Ovary (tissue), 9 donors: Measurements from ENCODE around the gene CNNM1. TPM values are rescaled to one million over a fixed set of nuclear protein-coding genes. Genes with fewer than 3 reads are reported as not detected.

Experiments used
- DNase-seq, 5 donors: peaks; one replicate each; pipeline ENCODE4 v3.0.0-alpha.2; 2019 to 2020
- H3K27ac ChIP-seq, 2 donors: fragments of 200-600 bp; one replicate each; pipeline versions ENCODE4 v1.5.1 to v1.8.0; 2019 to 2022
- H3K27me3 ChIP-seq: fragments of 200-600 bp; one replicate; pipeline ENCODE4 v1.8.0; 2022
- H3K36me3 ChIP-seq: fragments of 200-600 bp; sonication (generic); one replicate; pipeline ENCODE4 v1.5.1; 2019
- H3K4me1 ChIP-seq: one replicate; pipeline ENCODE4 v1.8.1; 2013; ENCODE audit warnings: mild to moderate bottlenecking, moderate library complexity; ENCODE audit not compliant: insufficient read depth
- H3K4me3 ChIP-seq: fragments of 200-600 bp; sonication (generic); one replicate; pipeline ENCODE4 v1.5.1; 2017
- H3K9me3 ChIP-seq, 2 donors: fragments of 200-600 bp in 1 of 2; sonication (generic) in 1 of 2; one replicate each; pipeline versions ENCODE4 v1.5.1 to v1.8.1; 2013 to 2019; ENCODE audit warnings: mild to moderate bottlenecking in 1 of 2, moderate library complexity in 1 of 2
- CTCF ChIP-seq, 3 donors: fragments of 450-650 bp in 2 of 3; fragments of 200-600 bp in 1 of 3; IDR thresholded peaks; one replicate each; pipeline versions ENCODE4 v1.5.1 to v1.8.0; 2016 to 2022; ENCODE audit warnings: antibody characterized with exemption in 3 of 3, mild to moderate bottlenecking in 1 of 3
- EP300 ChIP-seq: sonication (generic); formaldehyde crosslinking; IDR thresholded peaks from one replicate; pipeline ENCODE4 v1.6.1; 2017; ENCODE audit warnings: antibody characterized with exemption
- POLR2A ChIP-seq: fragments of 450-650 bp; IDR thresholded peaks from one replicate; pipeline ENCODE4 v1.6.1; 2017; ENCODE audit warnings: antibody characterized with exemption, mild to moderate bottlenecking, moderate library complexity
- WGBS, 3 donors: extraction: QIAGEN DNeasy Blood & Tissue Kit in 1 of 3; methylation state at CpG; one replicate each; pipeline versions ENCODE4 v1.1.5 to v1.1.7; 2013 to 2017; 5-methylcytosine and 5-hydroxymethylcytosine counted together
- intact Hi-C, 4 donors: fragments of 100-400 bp; cut with DNase I; formaldehyde crosslinking; loops; one replicate each; pipeline versions ENCODE4 v1.11.0 to v1.15.1; 2022 to 2023
- polyA plus RNA-seq, 2 donors: library from polyadenylated mRNA; stranded (reverse); fragments of 200-250 nt in 1 of 2; fragments of 350-450 nt in 1 of 2; fragmentation: Illumina TruSeq in 1 of 2; extraction: RNeasy Lipid Tissue Mini Kit (QIAGEN cat#74804) in 1 of 2; gene quantifications; one replicate each; pipeline ENCODE4 v1.2.3, GENCODE V29; 2013 to 2014
- total RNA-seq, 7 donors: library from RNA; depleted of rRNA in 2 of 7; stranded (reverse); fragments of >200 nt in 2 of 7; fragmentation: NEBNext Ultra II Directional in 3 of 7; extraction: Animal tissue kit (Norgen Biotek cat#: 25700) in 3 of 7; gene quantifications; one replicate each; pipeline versions ENCODE4 v1.1.0 to v1.2.4, GENCODE V29; 2016 to 2023
- donor health status: DM: no; HTN: no; CAD: no; lungs with moderate emphysema.
- donor health status: DM: no; HTN: no; CAD: no.
- donor health status: Bipolar disorder and iron deficiency.
- donor health status: DM: yes; HTN: yes; CAD: no.
- donor health status: DM: no; HTN: no; CAD: no.
- donor health status: DM: yes; HTN: yes; CAD: no.

Gene CNNM1
- total and polyA plus RNA-seq, 9 donors = 1.0 to 3.9 (median 2.4) TPM

GRCh38 chr10:99372546-99373271 lies 43.6 kb downstream of the CNNM1 start:
- intact Hi-C loops = no loop called here
- no peaks in the 10 kb centered on the region for H3K36me3 ChIP-seq
- peak in 2 of 5 donors; percentile 17 to 34 for DNase-seq
- no peak overlapping the region for H3K27ac ChIP-seq
- H3K4me3 ChIP-seq = no peak overlapping the region
- no peaks in the 10 kb centered on the region for H3K9me3 ChIP-seq
- H3K4me1 ChIP-seq = no peaks in the 10 kb centered on the region
- H3K27me3 ChIP-seq = no peaks in the 10 kb centered on the region
- TF ChIP-seq POLR2A (no peak), CTCF (IDR thresholded peaks at IDR 0.05) (no peak), EP300 (no peak)
- WGBS, 3 donors = 53 to 68% (median 64%) methylated on average over 9 of the region's 9 CpGs

GRCh38 chr10:99374526-99374925 lies 45.4 kb downstream of the CNNM1 start:
- H3K9me3 ChIP-seq = no peaks in the 10 kb centered on the region
- H3K4me3 ChIP-seq = no peak overlapping the region
- TF ChIP-seq CTCF (IDR thresholded peaks at IDR 0.05) = no peak
- no peak for TF ChIP-seq POLR2A
- H3K36me3 ChIP-seq = no peaks in the 10 kb centered on the region
- no peaks in the 10 kb centered on the region for H3K27me3 ChIP-seq
- no peak overlapping the region for H3K27ac ChIP-seq
- intact Hi-C loops = no loop called here
- no peak for DNase-seq
- H3K4me1 ChIP-seq = no peaks in the 10 kb centered on the region
- WGBS, 3 donors = 72 to 74% (median 73%) methylated on average over 2 of the region's 2 CpGs

GRCh38 chr10:99374972-99375371 lies 45.8 kb downstream of the CNNM1 start:
- DNase-seq = no peak
- TF ChIP-seq CTCF (IDR thresholded peaks at IDR 0.05) (no peak), POLR2A (no peak), EP300 (no peak)
- Histone ChIP-seq H3K9me3 (no peaks in the 10 kb centered on the region), H3K36me3 (no peaks in the 10 kb centered on the region), H3K4me3 (no peak overlapping the region), H3K27ac (no peak overlapping the region), H3K27me3 (no peaks in the 10 kb centered on the region), H3K4me1 (no peaks in the 10 kb centered on the region)
- intact Hi-C loops = no loop called here
- 46 to 57% (median 51%) methylated on average over 3 of the region's 3 CpGs for WGBS, 3 donors

- no peaks in the 10 kb centered on the region for H3K36me3 ChIP-seq
- no peaks in the 10 kb centered on the region for H3K4me1 ChIP-seq
- H3K27me3 ChIP-seq = no peaks in the 10 kb centered on the region
- H3K27ac ChIP-seq = no peak overlapping the region
- DNase-seq = no peak
- no peaks in the 10 kb centered on the region for H3K9me3 ChIP-seq
- H3K4me3 ChIP-seq = no peak overlapping the region
- intact Hi-C loops = no loop called here
- TF ChIP-seq EP300 (no peak), CTCF (IDR thresholded peaks at IDR 0.05) (no peak), POLR2A (no peak)
Observed at GRCh38 chr10:99375426-99375825, 46.3 kb downstream of the CNNM1 start.
